IPS-11a (cell line): ENCODE results near the gene TMC3.

Experiments
- H3K4me3 ChIP-seq: one replicate; pipeline ENCODE4 v1.5.1; 2013; ENCODE audit warnings: low read depth, low read length, control low read depth

TMC3 gene

GRCh38 chr15:81385721-81386076 is 11.7 kb upstream of the TMC3 start:
- no peak overlapping the region for H3K4me3 ChIP-seq

GRCh38 chr15:81384891-81385720 is 11.1 kb upstream of the TMC3 start:
- H3K4me3 ChIP-seq, result no peak overlapping the region

GRCh38 chr15:81381720-81382119 is 7.7 kb upstream of the TMC3 start:
- no peak overlapping the region for H3K4me3 ChIP-seq

- H3K4me3 ChIP-seq, result no peak overlapping the region
These were observed 6.7 kb upstream of the TMC3 start for GRCh38 chr15:81380668-81381067.

- H3K4me3 ChIP-seq, result no peak overlapping the region
These were observed 6.2 kb upstream of the TMC3 start for GRCh38 chr15:81380203-81380602.

GRCh38 chr15:81379269-81379668 is 5.3 kb upstream of the TMC3 start:
- H3K4me3 ChIP-seq, result no peak overlapping the region

GRCh38 chr15:81378443-81378842 is 4.4 kb upstream of the TMC3 start:
- no peak overlapping the region for H3K4me3 ChIP-seq

GRCh38 chr15:81377871-81378270 is 3.9 kb upstream of the TMC3 start:
- no peak overlapping the region for H3K4me3 ChIP-seq

- no peak overlapping the region for H3K4me3 ChIP-seq
These were observed 2.2 kb upstream of the TMC3 start for GRCh38 chr15:81376231-81376630.

- no peak overlapping the region for H3K4me3 ChIP-seq
These were observed 1.4 kb upstream of the TMC3 start for GRCh38 chr15:81375461-81375860.

GRCh38 chr15:81373176-81373575 is 837 bp downstream of the TMC3 start:
- H3K4me3 ChIP-seq, result no peak overlapping the region

GRCh38 chr15:81372575-81372974 is 1.4 kb downstream of the TMC3 start:
- no peak overlapping the region for H3K4me3 ChIP-seq

- H3K4me3 ChIP-seq, result no peak overlapping the region
These were observed 10.1 kb downstream of the TMC3 start for GRCh38 chr15:81363718-81364500.

GRCh38 chr15:81363276-81363675 is 10.7 kb downstream of the TMC3 start:
- no peak overlapping the region for H3K4me3 ChIP-seq

GRCh38 chr15:81362790-81363189 is 11.2 kb downstream of the TMC3 start:
- H3K4me3 ChIP-seq, result no peak overlapping the region

- no peak overlapping the region for H3K4me3 ChIP-seq
These were observed 12.1 kb downstream of the TMC3 start for GRCh38 chr15:81361891-81362290.

GRCh38 chr15:81360491-81360890 is 13.5 kb downstream of the TMC3 start:
- H3K4me3 ChIP-seq, result no peak overlapping the region

- no peak overlapping the region for H3K4me3 ChIP-seq
These were observed 15.8 kb downstream of the TMC3 start for GRCh38 chr15:81358248-81358647.

- H3K4me3 ChIP-seq, result no peak overlapping the region
These were observed 16.8 kb downstream of the TMC3 start for GRCh38 chr15:81357180-81357686.

- no peak overlapping the region for H3K4me3 ChIP-seq
These were observed 17.8 kb downstream of the TMC3 start for GRCh38 chr15:81356252-81356651.

- no peak overlapping the region for H3K4me3 ChIP-seq
These were observed 22.4 kb downstream of the TMC3 start for GRCh38 chr15:81351651-81352050.

GRCh38 chr15:81349271-81349670 is 24.7 kb downstream of the TMC3 start:
- H3K4me3 ChIP-seq, result no peak overlapping the region
